GM12872 (cell line): ENCODE measurements around the gene F2R.

Experiments
- TF ChIP-seq, protein P1 (sequence below): IDR thresholded peaks from 3 replicates; pipeline ENCODE4 v1.5.1; 2011; ENCODE audit warnings: low read depth, mild to moderate bottlenecking, low read length, moderate library complexity; ENCODE audit not compliant: insufficient read depth

Gene F2R

DNA sequence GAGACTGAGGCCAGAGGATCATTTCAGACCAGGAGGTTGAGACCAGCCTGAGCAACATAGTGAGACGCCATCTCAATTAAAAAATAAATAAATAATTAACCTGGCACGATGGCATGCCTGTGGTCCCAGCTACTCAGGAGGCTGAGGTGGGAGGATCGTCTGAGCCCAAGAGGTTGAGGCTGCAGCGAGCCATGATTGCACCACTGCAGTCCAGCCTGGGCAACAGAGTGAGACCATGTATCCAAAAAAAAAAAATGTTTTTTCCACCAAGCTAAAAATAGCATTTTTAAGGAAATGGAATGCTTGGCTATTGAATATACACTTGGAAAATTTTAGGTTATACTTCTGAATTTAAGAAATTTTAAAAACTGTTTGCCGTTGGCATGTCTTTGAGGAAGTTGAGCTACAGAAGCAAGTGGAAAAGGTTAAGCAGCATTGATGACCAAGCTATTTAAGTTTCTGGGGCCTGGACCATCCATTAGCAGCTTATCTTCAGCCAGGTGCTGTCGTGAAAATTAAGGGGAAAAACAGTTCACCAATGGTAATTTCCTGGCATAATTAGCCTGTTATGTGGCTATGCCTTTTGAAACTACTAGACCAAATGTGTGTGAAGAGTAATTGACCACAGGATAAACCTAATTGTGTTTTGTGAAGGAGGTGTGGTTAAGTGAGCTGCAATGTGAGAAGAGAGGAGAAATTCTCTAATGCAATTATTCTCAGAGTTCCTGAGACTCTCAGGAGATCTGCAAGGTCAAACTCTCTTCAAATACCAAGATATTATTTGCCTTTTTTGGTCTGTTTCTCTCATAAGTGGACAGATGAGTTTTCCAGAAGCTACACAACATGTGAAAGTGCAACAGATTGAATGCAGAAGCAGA lies 21.0 kb downstream of the F2R start:
- TF ChIP-seq, protein P1, sequence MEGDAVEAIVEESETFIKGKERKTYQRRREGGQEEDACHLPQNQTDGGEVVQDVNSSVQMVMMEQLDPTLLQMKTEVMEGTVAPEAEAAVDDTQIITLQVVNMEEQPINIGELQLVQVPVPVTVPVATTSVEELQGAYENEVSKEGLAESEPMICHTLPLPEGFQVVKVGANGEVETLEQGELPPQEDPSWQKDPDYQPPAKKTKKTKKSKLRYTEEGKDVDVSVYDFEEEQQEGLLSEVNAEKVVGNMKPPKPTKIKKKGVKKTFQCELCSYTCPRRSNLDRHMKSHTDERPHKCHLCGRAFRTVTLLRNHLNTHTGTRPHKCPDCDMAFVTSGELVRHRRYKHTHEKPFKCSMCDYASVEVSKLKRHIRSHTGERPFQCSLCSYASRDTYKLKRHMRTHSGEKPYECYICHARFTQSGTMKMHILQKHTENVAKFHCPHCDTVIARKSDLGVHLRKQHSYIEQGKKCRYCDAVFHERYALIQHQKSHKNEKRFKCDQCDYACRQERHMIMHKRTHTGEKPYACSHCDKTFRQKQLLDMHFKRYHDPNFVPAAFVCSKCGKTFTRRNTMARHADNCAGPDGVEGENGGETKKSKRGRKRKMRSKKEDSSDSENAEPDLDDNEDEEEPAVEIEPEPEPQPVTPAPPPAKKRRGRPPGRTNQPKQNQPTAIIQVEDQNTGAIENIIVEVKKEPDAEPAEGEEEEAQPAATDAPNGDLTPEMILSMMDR = no peak

DNA sequence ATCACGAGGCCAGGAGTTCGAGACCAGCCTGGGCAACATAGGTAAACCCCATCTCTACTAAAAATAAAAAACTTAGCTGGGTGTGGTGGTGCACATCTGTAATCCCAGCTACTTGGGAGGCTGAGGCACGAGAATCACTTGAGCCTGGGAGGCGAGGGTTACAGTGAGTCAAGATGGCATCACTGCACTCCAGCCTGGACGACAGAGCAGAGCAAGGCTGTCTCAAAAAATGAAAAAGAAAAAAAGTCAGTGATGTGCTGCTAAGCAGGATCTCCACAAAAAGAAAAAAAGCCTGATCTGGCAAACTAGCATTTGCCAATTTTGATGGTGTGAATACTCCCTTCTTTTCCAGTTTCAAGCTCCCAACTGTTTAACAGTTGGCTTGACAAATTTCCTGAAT lies 21.9 kb downstream of the F2R start:
- TF ChIP-seq, protein P1 = no peak

DNA sequence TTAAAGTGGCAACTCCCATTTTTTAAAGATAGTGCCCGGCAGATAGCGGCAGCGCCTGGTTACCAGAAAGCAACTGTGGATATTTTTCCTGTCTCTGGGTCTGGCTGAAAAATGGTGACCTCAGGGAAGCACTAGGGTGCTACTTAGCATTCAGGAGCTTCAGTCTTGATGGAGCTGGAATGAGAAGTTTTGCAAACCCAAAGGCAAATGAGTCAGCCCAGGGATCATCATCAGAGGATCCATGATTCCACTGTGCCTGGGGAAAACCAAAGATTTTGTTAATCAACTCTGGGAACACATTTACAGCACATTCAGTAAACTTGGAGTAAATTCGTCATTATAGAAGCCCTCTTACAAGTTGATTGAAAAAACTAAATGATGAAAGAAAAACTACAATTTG lies 26.7 kb downstream of the F2R start:
- TF ChIP-seq, protein P1 = no peak

DNA sequence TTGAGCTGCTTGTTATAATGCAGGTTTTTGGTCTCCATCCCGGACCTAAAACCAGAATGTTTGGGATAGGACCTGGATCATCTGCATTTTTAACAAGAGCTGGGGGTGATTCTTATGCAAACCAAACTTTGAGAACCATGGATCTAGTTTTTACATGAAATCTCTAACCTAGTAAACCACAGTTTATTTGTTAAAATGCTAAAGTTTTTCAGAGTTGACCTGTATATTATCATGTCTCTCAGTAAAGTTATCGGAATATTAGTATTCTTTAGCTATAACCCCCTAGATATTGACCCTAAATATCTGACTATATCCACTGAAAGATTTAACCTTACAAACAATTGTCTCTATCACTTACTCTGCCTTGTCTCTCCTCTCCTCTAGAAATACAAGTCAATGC lies 28.7 kb downstream of the F2R start:
- TF ChIP-seq, protein P1 = no peak

DNA sequence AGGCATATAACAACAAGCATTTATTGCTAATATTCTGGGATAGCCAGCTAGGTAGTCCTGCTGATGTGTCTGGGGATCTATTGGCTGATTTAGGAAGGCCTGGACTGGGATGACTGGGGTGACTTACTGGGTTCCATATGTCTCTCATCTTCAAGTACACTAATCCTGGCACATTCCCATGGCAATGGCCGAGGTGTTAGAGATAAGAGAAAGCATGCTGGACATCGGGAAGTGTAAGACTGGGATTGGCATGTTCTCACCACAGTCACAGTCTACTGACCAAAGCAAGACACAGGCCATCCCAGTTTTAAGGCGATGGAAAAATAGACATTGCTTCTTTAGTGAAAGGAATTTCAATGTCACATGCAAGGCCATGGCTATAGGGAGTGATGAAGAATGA lies 29.7 kb downstream of the F2R start:
- TF ChIP-seq, protein P1 = no peak

DNA sequence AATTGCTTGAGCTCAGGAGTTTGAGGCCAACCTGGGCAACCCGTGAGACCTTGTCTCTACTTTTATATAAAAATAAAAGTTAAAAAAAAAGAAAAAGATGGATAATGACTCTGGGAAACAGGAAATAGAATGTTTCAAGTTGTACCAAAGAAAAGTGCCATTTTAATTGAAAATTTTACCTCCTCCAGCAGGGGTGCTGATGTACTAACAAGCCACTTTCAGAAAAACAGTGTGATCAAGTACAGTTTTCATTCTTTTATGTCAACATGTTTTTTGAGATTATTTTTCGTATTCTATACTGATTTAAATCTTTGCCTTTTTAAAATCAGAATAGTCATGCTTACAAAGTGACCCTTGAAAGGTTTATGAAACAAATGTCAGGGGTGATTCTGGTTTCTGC lies 30.8 kb downstream of the F2R start:
- TF ChIP-seq, protein P1 = no peak

DNA sequence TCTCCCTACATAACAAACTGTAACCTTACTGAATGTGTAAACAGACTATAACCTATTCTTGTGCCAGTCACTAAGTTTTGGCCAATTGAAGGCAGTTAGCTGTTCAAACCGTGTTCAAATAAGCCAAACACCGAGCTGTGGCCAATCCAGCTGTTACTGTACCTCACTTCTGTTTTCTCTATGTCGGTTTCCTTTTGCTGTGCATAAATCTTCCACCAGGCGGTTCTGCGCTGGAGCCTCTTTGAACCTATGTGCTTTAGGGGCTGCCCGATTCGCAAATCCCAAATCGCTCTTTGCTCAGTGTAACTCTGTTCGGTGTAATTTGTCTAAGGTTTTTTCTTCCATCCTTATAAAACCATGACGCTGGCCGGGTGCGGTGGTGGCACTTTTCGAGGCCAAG lies 31.8 kb downstream of the F2R start:
- TF ChIP-seq, protein P1 = no peak

DNA sequence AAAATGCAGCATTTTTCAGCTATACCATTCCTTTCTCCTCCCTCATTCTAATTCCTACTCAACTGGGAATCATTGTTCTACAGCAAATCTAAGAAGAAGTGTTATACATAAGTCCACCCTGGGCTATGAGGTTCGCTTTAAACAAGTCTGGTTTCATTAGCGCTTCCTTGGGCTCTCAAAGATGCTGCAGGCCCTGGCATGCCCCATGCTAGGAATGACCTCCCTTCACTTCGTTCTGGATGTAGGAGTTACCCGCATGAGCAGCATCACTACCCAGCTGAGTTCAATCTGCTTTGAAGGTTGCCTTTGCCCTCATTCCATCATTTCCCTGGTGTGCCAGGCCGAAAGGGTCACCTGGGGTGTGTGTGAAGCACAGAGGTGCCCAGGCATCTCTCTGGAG lies 35.4 kb downstream of the F2R start:
- TF ChIP-seq, protein P1 = no peak
